ENCODE measurements around the gene SERGEF.

DNA sequence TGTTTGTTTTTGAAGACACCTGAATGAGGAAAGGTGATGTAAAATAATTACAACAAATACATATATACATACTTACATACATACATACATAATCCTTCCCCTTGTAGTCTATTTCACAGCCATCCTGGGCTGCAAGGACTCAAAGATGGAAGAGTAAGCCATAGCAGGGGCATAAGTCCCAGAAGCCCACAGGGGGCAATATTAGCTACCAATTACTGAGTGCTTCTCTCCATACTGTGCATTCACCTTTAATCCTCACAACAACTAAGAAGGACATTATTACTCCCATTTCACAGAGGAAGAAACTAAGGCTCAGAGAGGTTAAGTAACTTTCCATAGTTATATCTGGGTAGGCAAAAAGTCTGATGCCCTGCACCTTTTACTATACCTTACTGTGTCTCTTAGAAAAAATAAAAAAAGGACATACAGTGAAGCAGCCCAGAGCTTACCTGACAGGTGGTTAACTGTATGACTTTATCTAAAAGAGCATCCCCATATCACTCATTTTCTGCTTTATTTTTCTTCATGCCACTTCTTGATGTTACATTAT lies 2.7 kb downstream of the SERGEF start:
- TF ChIP-seq, protein P1, sequence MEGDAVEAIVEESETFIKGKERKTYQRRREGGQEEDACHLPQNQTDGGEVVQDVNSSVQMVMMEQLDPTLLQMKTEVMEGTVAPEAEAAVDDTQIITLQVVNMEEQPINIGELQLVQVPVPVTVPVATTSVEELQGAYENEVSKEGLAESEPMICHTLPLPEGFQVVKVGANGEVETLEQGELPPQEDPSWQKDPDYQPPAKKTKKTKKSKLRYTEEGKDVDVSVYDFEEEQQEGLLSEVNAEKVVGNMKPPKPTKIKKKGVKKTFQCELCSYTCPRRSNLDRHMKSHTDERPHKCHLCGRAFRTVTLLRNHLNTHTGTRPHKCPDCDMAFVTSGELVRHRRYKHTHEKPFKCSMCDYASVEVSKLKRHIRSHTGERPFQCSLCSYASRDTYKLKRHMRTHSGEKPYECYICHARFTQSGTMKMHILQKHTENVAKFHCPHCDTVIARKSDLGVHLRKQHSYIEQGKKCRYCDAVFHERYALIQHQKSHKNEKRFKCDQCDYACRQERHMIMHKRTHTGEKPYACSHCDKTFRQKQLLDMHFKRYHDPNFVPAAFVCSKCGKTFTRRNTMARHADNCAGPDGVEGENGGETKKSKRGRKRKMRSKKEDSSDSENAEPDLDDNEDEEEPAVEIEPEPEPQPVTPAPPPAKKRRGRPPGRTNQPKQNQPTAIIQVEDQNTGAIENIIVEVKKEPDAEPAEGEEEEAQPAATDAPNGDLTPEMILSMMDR (IDR thresholded peaks at IDR 0.05; ENCODE audit: low read depth, low read length, poor library complexity, severe bottlenecking) = peak; percentile 22
- no peak for TF ChIP-seq EZH2phosphoT487 (IDR thresholded peaks at IDR 0.05; ENCODE audit: borderline replicate concordance, low read length)
